Transverse colon (tissue), 4 donors: ENCODE measurements around the gene ARRDC3. TPM values are rescaled to one million over a fixed set of nuclear protein-coding genes. Genes with fewer than 3 reads are reported as not detected.

Experiments
- DNase-seq: peaks from one replicate; pipeline ENCODE4 v3.0.0-alpha.2; 2019
- H3K27ac ChIP-seq, 4 donors: fragments of 200-600 bp; sonication (generic); 2 replicates each; pipeline ENCODE4 v1.5.1; 2016 to 2018; ENCODE audit warnings: inconsistent platforms in 4 of 4
- H3K27me3 ChIP-seq: fragments of 200-600 bp; sonication (generic); 2 replicates; pipeline ENCODE4 v1.5.1; 2017; ENCODE audit warnings: inconsistent platforms
- H3K36me3 ChIP-seq, 4 donors: fragments of 200-600 bp; sonication (generic); 2 replicates each; pipeline ENCODE4 v1.5.1; 2017 to 2019; ENCODE audit warnings: inconsistent platforms in 4 of 4
- H3K4me1 ChIP-seq, 4 donors: fragments of 200-600 bp; sonication (generic); 2 replicates each; pipeline ENCODE4 v1.5.1; 2017 to 2020; ENCODE audit warnings: inconsistent platforms in 4 of 4
- H3K4me3 ChIP-seq, 4 donors: fragments of 200-600 bp; sonication (generic); 1 replicate in 1 of 4; 2 replicates in 3 of 4; pipeline versions ENCODE4 v1.5.1 to v1.6.1; 2017 to 2019; ENCODE audit warnings: inconsistent platforms in 4 of 4
- H3K9me3 ChIP-seq, 2 donors: fragments of 200-600 bp; sonication (generic); 2 replicates each; pipeline ENCODE4 v1.5.1; 2017 to 2019; ENCODE audit warnings: inconsistent platforms in 2 of 2
- EP300 ChIP-seq: sonication (generic); formaldehyde crosslinking; IDR thresholded peaks from one replicate; pipeline ENCODE4 v1.6.1; 2017; ENCODE audit warnings: antibody characterized with exemption, low read depth
- POLR2A ChIP-seq: fragments of 450-650 bp; IDR thresholded peaks from one replicate; pipeline ENCODE4 v1.6.1; 2016; ENCODE audit warnings: antibody characterized with exemption, mild to moderate bottlenecking, moderate library complexity
- POLR2AphosphoS5 ChIP-seq, 3 donors: sonication (generic); formaldehyde crosslinking; IDR thresholded peaks; one replicate each; pipeline ENCODE4 v1.6.1; 2016; ENCODE audit warnings: antibody characterized with exemption in 3 of 3
- WGBS, 2 donors: methylation state at CpG; one replicate each; pipeline ENCODE4 v1.1.5; 2018; ENCODE audit warnings: low coverage in 1 of 2; 5-methylcytosine and 5-hydroxymethylcytosine counted together
- in situ Hi-C, 4 donors: fragments of 200-750 bp; cut with MboI; loops; one replicate each; pipeline versions ENCODE4 v1.15.0 to v1.15.1; 2017; ENCODE audit warnings: low sequenced_read_pairs in 3 of 4, low pct_ligation_motif_present in 1 of 4, low pct_unique_long_range_greater_than_20kb in 1 of 4
- intact Hi-C: fragments of 100-400 bp; cut with DNase I; formaldehyde crosslinking; loops from one replicate; pipeline ENCODE4 v1.15.1; 2023; ENCODE audit warnings: low total_unique reads
- total RNA-seq, 4 donors: library from RNA; depleted of rRNA; stranded (reverse); fragments of >200 nt; gene quantifications; one replicate each; pipeline ENCODE4 v1.1.0, GENCODE V29; 2016
- TF ChIP-seq, protein P1 (sequence below), 5 experiments: fragments of 200-600 bp in 3 of 5; fragments of 450-650 bp in 2 of 5; sonication (generic) in 3 of 5; IDR thresholded peaks; 1 replicate in 2 of 5; 2 replicates in 3 of 5; pipeline ENCODE4 v1.5.1; 2016 to 2017; ENCODE audit warnings: antibody characterized with exemption in 5 of 5, inconsistent platforms in 3 of 5, mild to moderate bottlenecking in 2 of 5, moderate library complexity in 1 of 5

Gene ARRDC3
- total RNA-seq, 4 donors from 2014 or later: 13.7 to 29.4 (median 27.5) TPM

DNA sequence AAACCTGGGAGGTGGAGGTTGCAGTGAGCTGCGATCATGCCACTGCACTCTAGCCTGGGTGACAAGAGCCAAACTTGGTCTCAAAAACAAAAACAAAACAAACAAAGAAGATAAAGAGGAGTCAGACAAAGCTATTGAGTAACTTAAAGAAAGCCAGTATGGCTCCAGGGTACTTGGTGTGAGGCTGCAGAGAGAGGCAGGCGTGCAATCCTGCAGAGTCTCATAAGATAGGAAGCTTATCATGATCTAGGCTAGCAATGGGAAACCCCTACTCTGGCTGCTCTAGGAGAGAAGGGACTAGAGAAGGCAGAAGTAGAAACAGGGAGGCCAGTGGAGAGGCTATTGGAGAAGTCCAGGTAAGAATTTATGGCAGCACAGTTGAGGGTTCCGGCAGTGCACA, 42.0 kb downstream of the ARRDC3 start:
- intact Hi-C loops: no loop called here

DNA sequence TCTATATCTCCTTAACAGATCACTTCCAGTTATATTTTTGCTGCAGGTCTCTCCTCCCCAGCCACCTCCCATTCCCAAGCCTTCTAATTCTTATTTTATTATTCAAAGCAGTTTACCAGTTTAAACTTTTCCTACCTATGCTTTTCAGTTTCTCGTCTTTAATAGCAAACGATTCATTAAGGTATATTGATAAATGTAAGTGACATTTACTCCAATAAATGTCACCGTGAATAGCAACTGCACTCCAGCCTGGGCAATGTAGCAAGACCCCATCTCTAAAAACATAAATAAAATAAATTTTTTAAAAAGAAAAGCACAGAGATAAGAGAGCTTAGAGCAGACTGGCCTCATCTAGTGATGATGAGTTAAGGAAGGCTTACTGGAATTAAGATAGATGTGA, 42.6 kb downstream of the ARRDC3 start:
- no peak for DNase-seq
- 88 to 94% methylated on average over 3 of the region's 3 CpGs for WGBS, 2 donors
- H3K36me3 ChIP-seq: no peaks in the 10 kb centered on the region
- H3K27ac ChIP-seq: no peak overlapping the region
- H3K9me3 ChIP-seq: no peaks in the 10 kb centered on the region
- in situ Hi-C loops (no loop called here), intact Hi-C loops (no loop called here)
- no peaks in the 10 kb centered on the region for H3K4me1 ChIP-seq
- TF ChIP-seq POLR2A (no peak), POLR2AphosphoS5 (IDR thresholded peaks at IDR 0.05) (no peak), EP300 (no peak)
- TF ChIP-seq, protein P1, sequence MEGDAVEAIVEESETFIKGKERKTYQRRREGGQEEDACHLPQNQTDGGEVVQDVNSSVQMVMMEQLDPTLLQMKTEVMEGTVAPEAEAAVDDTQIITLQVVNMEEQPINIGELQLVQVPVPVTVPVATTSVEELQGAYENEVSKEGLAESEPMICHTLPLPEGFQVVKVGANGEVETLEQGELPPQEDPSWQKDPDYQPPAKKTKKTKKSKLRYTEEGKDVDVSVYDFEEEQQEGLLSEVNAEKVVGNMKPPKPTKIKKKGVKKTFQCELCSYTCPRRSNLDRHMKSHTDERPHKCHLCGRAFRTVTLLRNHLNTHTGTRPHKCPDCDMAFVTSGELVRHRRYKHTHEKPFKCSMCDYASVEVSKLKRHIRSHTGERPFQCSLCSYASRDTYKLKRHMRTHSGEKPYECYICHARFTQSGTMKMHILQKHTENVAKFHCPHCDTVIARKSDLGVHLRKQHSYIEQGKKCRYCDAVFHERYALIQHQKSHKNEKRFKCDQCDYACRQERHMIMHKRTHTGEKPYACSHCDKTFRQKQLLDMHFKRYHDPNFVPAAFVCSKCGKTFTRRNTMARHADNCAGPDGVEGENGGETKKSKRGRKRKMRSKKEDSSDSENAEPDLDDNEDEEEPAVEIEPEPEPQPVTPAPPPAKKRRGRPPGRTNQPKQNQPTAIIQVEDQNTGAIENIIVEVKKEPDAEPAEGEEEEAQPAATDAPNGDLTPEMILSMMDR (IDR thresholded peaks at IDR 0.05): no peak
- H3K4me3 ChIP-seq: no peak overlapping the region
- no peaks in the 10 kb centered on the region for H3K27me3 ChIP-seq

More for the DNA sequence above, 42.0 kb downstream of the ARRDC3 start:
- in situ Hi-C loops: no loop called here
- Histone ChIP-seq H3K4me1 (no peaks in the 10 kb centered on the region), H3K9me3 (no peaks in the 10 kb centered on the region), H3K27ac (no peak overlapping the region), H3K36me3 (no peaks in the 10 kb centered on the region), H3K27me3 (no peaks in the 10 kb centered on the region), H3K4me3 (no peak overlapping the region)
- DNase-seq: no peak
- WGBS, 2 donors: 63 to 83% methylated on average over 3 of the region's 3 CpGs
- TF ChIP-seq POLR2AphosphoS5 (IDR thresholded peaks at IDR 0.05) (no peak), EP300 (no peak), POLR2A (no peak)
- TF ChIP-seq, protein P1 (IDR thresholded peaks at IDR 0.05): no peak

DNA sequence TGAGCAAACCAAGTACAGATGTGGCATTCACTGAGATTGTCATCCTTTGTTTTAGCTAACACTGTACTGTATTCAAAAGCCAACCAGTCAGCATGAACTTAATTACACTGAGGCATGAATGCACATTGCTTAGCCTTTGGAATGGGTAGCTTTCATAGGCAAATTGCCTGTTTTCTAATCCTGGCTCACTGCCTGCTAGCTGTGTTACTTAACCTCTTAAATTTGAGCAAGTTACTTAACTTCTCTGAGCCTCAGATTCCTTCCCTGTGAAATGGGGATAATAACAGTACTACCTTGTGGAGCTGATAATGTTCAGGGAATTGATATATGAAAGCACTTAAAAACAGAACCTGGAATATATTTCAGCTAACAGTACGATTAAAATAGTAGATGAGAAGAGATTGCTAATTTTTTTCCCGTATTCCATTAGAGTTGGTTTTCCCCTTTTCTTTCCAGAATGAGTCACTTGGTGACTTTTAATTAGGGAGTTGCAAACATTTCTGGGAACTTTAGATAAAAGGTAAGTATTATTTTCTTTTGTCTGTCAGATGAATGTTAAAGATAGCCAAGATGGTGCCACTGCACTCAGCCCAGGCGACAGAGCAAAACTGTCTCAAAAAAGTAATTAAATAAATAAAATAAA, 43.9 kb downstream of the ARRDC3 start:
- no peak for DNase-seq
- WGBS, 2 donors: 68 to 77% methylated on average over 3 of the region's 3 CpGs

DNA sequence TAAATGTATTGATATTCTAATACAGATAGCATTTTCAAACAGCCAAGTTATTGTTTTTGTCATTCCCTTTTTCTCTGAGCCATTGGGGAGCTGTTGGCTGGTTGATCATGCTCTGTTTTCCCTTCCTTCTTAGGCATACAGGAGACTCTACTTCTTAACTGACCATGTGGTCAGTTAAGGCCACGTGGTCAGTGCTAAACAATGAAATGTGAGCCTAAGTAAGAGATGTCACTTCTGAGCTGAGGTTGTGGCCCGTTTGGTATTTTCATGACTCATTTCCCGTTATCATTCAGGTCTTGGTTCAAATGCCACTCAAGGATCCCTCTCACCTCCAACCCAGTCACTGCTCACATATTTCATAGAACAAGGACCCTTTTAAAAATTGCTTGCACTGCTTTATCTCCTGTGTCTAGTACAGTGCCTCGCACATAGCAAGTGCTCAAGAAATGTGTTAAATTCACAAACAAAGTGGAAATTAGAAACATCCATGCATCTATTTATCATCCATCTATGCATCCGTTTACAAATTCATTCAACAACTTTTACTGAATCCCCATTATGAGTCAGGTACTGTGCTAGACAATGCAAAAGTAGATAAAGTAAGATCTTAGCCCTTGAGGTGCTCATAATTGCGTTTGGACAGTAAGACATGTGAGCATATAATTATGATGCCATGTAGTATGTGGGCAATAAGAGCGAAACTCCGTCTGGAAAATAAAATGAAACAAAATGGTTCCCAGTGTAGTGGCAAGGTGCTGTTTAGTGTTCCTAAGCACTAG, 50.7 kb downstream of the ARRDC3 start:
- Histone ChIP-seq H3K9me3 (no peaks in the 10 kb centered on the region), H3K27ac (no peak overlapping the region), H3K4me3 (no peak overlapping the region), H3K36me3 (no peaks in the 10 kb centered on the region), H3K4me1 (peaks cover 0 to 4% (median 2%) of the 10 kb centered on the region in 4 donors), H3K27me3 (no peaks in the 10 kb centered on the region)
- 57 to 66% methylated on average over 8 of the region's 8 CpGs for WGBS, 2 donors
- in situ Hi-C loops: no loop called here
- TF ChIP-seq EP300 (no peak), POLR2AphosphoS5 (IDR thresholded peaks at IDR 0.05) (no peak), POLR2A (no peak)
- TF ChIP-seq, protein P1 (IDR thresholded peaks at IDR 0.05): no peak
- intact Hi-C loops: no loop called here
- DNase-seq: no peak

More for the DNA sequence above, 43.9 kb downstream of the ARRDC3 start:
- H3K4me1 ChIP-seq: no peaks in the 10 kb centered on the region
- in situ Hi-C loops: no loop called here
- H3K27ac ChIP-seq: no peak overlapping the region
- no peaks in the 10 kb centered on the region for H3K9me3 ChIP-seq
- H3K36me3 ChIP-seq: no peaks in the 10 kb centered on the region
- no peaks in the 10 kb centered on the region for H3K27me3 ChIP-seq
- TF ChIP-seq POLR2A (no peak), POLR2AphosphoS5 (IDR thresholded peaks at IDR 0.05) (no peak), EP300 (no peak)
- TF ChIP-seq, protein P1 (IDR thresholded peaks at IDR 0.05): no peak
- intact Hi-C loops: no loop called here
- H3K4me3 ChIP-seq: no peak overlapping the region
